Smooth muscle cell (in vitro differentiated cells): ENCODE results near the gene STX2. TPM values are rescaled to one million over a fixed set of nuclear protein-coding genes. Genes with fewer than 3 reads are reported as not detected.

Source experiments
- DNase-seq: peaks from one replicate; lab custom pipeline; 2025; ENCODE audit not compliant: unreplicated experiment; lab: John Stamatoyannopoulos, UW
- H2AFZ ChIP-seq: fragments of 200-600 bp; sonication (generic); 2 replicates; pipeline ENCODE4 v1.6.0; 2016; ENCODE audit warnings: antibody characterized with exemption, low read depth, mild to moderate bottlenecking
- H3F3A ChIP-seq: fragments of 200-600 bp; sonication (generic); 2 replicates; pipeline ENCODE4 v1.6.0; 2017; ENCODE audit warnings: antibody characterized with exemption, low read depth
- H3K27ac ChIP-seq: fragments of 200-600 bp; sonication (generic); 2 replicates; pipeline ENCODE4 v1.5.1; 2016; ENCODE audit warnings: low read depth, mild to moderate bottlenecking
- H3K27me3 ChIP-seq: fragments of 200-600 bp; sonication (generic); 2 replicates; pipeline ENCODE4 v1.6.1; 2016; ENCODE audit warnings: low read depth, mild to moderate bottlenecking
- H3K36me3 ChIP-seq: fragments of 200-600 bp; sonication (generic); 2 replicates; pipeline ENCODE4 v1.5.1; 2016; ENCODE audit warnings: low read depth
- H3K4me1 ChIP-seq: fragments of 200-600 bp; sonication (generic); 2 replicates; pipeline ENCODE4 v1.5.1; 2016; ENCODE audit warnings: low read depth
- H3K4me2 ChIP-seq: fragments of 200-600 bp; sonication (generic); 2 replicates; pipeline ENCODE4 v1.6.0; 2016; ENCODE audit warnings: mild to moderate bottlenecking
- H3K4me3 ChIP-seq: fragments of 200-600 bp; sonication (generic); 2 replicates; pipeline ENCODE4 v1.5.1; 2016; ENCODE audit warnings: mild to moderate bottlenecking
- H3K79me2 ChIP-seq: fragments of 200-600 bp; sonication (generic); 2 replicates; pipeline ENCODE4 v1.6.0; 2016; ENCODE audit warnings: low read depth, mild to moderate bottlenecking
- H3K9ac ChIP-seq: fragments of 200-600 bp; sonication (generic); 2 replicates; pipeline ENCODE4 v1.6.0; 2016; ENCODE audit warnings: low read depth
- H3K9me3 ChIP-seq: fragments of 200-600 bp; sonication (generic); replicated peaks from 2 replicates; pipeline ENCODE4 v1.5.1; 2016; ENCODE audit warnings: low read depth
- H4K20me1 ChIP-seq: fragments of 200-600 bp; sonication (generic); 2 replicates; pipeline ENCODE4 v1.6.0; 2016; ENCODE audit warnings: low read depth
- CTCF ChIP-seq: fragments of 200-600 bp; sonication (generic); IDR thresholded peaks from 2 replicates; pipeline ENCODE4 v1.5.1; 2017; ENCODE audit warnings: borderline replicate concordance, mild to moderate bottlenecking, antibody characterized with exemption; ENCODE audit not compliant: insufficient read depth, poor library complexity, severe bottlenecking
- WGBS: methylation state at CpG from one replicate; pipeline ENCODE4 v1.1.7; 2016; ENCODE audit warnings: low lambda C conversion rate; 5-methylcytosine and 5-hydroxymethylcytosine counted together
- polyA plus RNA-seq: library from polyadenylated mRNA; unstranded; fragments of >200 nt; fragmentation: Nextera tagmentation; extraction: Ambion mirVana; gene quantifications from 2 replicates; pipeline ENCODE4 v1.2.1, GENCODE V29; 2016
- total RNA-seq: library from RNA; depleted of rRNA; stranded (reverse); fragments of >200 nt; gene quantifications from 2 replicates; pipeline ENCODE4 v1.2.3, GENCODE V29; 2014

Gene STX2
- total and polyA plus RNA-seq, 2 experiments from 2014 or later: 25.3 to 32.8 TPM

- Histone ChIP-seq H3K4me1 (peaks cover 8% of the 10 kb centered on the region), H3K9me3 (no peaks in the 10 kb centered on the region), H3K9ac (no peak overlapping the region), H3K4me3 (no peak overlapping the region), H3K4me2 (no peak overlapping the region), H2AFZ (no peak overlapping the region), H3K36me3 (no peaks in the 10 kb centered on the region), H3K27ac (no peak overlapping the region), H3K27me3 (no peaks in the 10 kb centered on the region), H4K20me1 (peaks cover 77% of the 10 kb centered on the region), H3K79me2 (peaks cover 76% of the 10 kb centered on the region), H3F3A (no peaks in the 10 kb centered on the region)
- no peak for DNase-seq
- 88% methylated on average over 6 of the region's 6 CpGs for WGBS
- TF ChIP-seq CTCF: no peak
Observed at GRCh38 chr12:130835436-130835835, 3.6 kb downstream of the STX2 start.

GRCh38 chr12:130835011-130835410, 4.0 kb downstream of the STX2 start:
- DNase-seq: no peak
- H2AFZ ChIP-seq: no peak overlapping the region
- H3F3A ChIP-seq: no peaks in the 10 kb centered on the region
- H3K79me2 ChIP-seq: peaks cover 80% of the 10 kb centered on the region
- no peaks in the 10 kb centered on the region for H3K36me3 ChIP-seq
- peaks cover 82% of the 10 kb centered on the region for H4K20me1 ChIP-seq
- no peak for TF ChIP-seq CTCF
- H3K27me3 ChIP-seq: no peaks in the 10 kb centered on the region
- WGBS: 95% methylated on average over 11 of the region's 11 CpGs
- no peak overlapping the region for H3K4me2 ChIP-seq
- no peak overlapping the region for H3K27ac ChIP-seq
- no peak overlapping the region for H3K4me3 ChIP-seq
- peaks cover 8% of the 10 kb centered on the region for H3K4me1 ChIP-seq
- no peaks in the 10 kb centered on the region for H3K9me3 ChIP-seq
- no peak overlapping the region for H3K9ac ChIP-seq

- Histone ChIP-seq H3K36me3 (no peaks in the 10 kb centered on the region), H3K27ac (no peak overlapping the region), H4K20me1 (peaks cover 99% of the 10 kb centered on the region), H3K9me3 (no peaks in the 10 kb centered on the region), H2AFZ (no peak overlapping the region), H3K79me2 (peaks cover 71% of the 10 kb centered on the region), H3K9ac (no peak overlapping the region), H3F3A (no peaks in the 10 kb centered on the region), H3K27me3 (no peaks in the 10 kb centered on the region), H3K4me1 (peaks cover 4% of the 10 kb centered on the region), H3K4me3 (no peak overlapping the region), H3K4me2 (peak overlapping the region; percentile 61)
- no peak for TF ChIP-seq CTCF
- no peak for DNase-seq
- WGBS: 58% methylated on average over 17 of the region's 17 CpGs
Observed at GRCh38 chr12:130832561-130833209, 6.4 kb downstream of the STX2 start.

GRCh38 chr12:130831876-130832405, 7.1 kb downstream of the STX2 start:
- no peak for DNase-seq
- Histone ChIP-seq H3K9ac (no peak overlapping the region), H2AFZ (no peak overlapping the region), H3K4me3 (no peak overlapping the region), H4K20me1 (peaks cover 99% of the 10 kb centered on the region), H3K4me2 (no peak overlapping the region), H3K27ac (no peak overlapping the region), H3K79me2 (peaks cover 64% of the 10 kb centered on the region), H3K9me3 (no peaks in the 10 kb centered on the region), H3F3A (no peaks in the 10 kb centered on the region), H3K36me3 (no peaks in the 10 kb centered on the region), H3K27me3 (no peaks in the 10 kb centered on the region), H3K4me1 (peaks cover 4% of the 10 kb centered on the region)
- WGBS: 90% methylated on average over 5 of the region's 5 CpGs
- TF ChIP-seq CTCF: no peak
